ENCODE data around the gene PAX8.

Gene PAX8

GRCh38 chr2:113221846-113222245 is 56.9 kb downstream of the PAX8 start:
- no peak for DNase-seq (ENCODE audit: low read depth, low spot score)

DNA sequence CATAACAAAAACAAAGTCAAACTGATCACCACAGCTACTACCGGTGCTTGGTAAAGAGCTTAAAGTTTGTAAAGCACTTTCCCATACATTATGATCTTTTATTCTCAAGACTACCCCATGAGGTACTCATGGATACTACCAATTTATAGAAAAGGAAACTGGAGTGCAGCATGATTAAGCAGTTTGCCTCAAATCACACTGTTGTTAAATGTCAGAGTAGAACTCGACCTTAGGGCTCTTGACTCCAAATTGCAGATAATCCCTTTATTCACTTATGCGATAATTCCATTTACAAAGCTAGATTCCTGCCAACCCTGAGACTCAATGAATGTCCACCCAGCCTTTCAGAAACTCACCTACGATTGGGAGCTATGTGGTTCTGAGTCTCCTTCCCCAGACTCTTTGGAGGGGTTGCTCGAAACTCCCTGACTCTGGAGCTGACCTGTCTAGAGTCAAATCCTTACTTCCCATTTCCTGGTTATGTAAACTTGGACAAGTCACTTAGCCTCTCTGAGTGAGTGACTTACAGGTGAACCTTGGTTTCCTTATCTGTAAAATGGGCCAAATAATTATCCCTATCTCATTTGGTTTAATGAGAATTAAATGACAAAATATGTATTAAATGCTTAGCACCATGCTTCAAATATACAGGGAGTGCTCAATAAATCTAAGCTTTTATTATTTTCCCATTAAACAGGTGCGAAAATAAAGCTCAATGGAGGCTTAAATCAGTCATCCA is 57.6 kb downstream of the PAX8 start:
- no peak for DNase-seq (ENCODE audit: low read depth, low spot score)

GRCh38 chr2:113219889-113220641 is 58.7 kb downstream of the PAX8 start:
- no peak for DNase-seq (ENCODE audit: low read depth, low spot score)

DNA sequence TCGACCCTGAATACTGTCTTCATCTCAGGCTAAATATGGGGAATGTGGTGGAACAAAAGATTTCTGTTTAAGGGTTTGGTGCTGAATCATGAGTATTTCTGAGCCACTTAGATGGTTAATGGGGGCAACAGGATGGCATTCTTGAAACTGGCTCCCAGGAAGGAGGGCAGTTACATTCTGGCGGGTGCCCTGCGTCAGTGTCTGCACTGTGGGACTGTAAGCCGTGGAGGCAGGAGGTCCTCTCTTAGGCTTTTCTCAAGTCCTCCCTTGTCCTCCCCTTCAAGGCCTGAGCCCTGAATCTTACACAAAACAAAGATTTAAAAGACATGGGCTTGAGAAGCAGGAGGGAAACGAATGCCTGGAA is 59.2 kb downstream of the PAX8 start:
- no peak for DNase-seq (ENCODE audit: low read depth, low spot score)

GRCh38 chr2:113219092-113219441 is 59.7 kb downstream of the PAX8 start:
- no peak for DNase-seq (ENCODE audit: low read depth, low spot score)

GRCh38 chr2:113218283-113219091 is 60.2 kb downstream of the PAX8 start:
- no peak for DNase-seq (ENCODE audit: low read depth, low spot score)

GRCh38 chr2:113217455-113218282 is 61.1 kb downstream of the PAX8 start:
- DNase-seq (ENCODE audit: low read depth, low spot score) = no peak

- DNase-seq (ENCODE audit: low read depth, low spot score) = no peak
These were observed 61.7 kb downstream of the PAX8 start for GRCh38 chr2:113216891-113217454.

DNA sequence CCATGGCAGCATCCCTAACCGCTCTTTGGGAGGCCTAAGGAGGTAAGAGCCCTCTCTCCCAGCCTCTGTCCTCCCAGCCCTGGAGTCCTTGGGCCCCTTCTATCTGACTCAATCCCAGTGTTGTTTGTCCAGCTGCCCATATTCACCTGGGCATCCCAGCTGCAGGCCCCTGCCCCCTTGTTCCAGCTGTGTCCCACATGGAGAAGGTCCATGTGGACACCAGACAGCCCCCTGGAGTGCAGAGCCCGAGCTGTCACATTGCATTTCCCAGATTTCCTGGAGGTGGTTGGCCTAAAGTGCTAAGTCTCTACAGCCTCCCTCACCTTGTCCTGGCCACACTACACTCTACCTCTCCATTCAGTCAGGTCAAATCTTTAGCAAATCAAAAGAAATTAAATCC is 62.4 kb downstream of the PAX8 start:
- DNase-seq (ENCODE audit: low read depth, low spot score) = no peak

- DNase-seq (ENCODE audit: low read depth, low spot score) = no peak
These were observed 63.7 kb downstream of the PAX8 start for GRCh38 chr2:113215056-113215455.

DNA sequence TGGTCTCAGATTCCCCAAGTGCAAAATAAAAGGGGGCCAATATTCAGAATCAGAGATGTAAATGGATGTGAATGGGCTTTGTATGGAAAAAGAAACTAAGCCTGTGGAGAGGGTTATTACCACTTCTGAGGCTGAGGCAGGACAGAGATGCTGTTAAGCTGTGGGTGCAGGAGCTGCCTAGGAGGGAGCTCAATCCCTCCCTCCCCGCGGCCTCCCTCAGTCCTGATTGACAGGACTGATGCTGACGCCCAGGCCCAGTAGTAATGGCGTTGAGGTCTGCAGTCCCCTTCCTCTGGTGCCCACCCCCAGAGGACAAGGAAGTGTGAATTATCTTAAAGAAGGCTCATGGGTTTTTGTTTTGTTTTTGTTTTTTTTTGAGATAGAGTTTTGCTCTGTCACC is 64.6 kb downstream of the PAX8 start:
- DNase-seq (ENCODE audit: low read depth, low spot score) = no peak

GRCh38 chr2:113213061-113213930 is 65.4 kb downstream of the PAX8 start:
- no peak for DNase-seq (ENCODE audit: low read depth, low spot score)

- DNase-seq (ENCODE audit: low read depth, low spot score) = no peak
These were observed 66.3 kb downstream of the PAX8 start for GRCh38 chr2:113212245-113213060.

- no peak for DNase-seq (ENCODE audit: low read depth, low spot score)
These were observed 67.3 kb downstream of the PAX8 start for GRCh38 chr2:113211226-113212105.

DNA sequence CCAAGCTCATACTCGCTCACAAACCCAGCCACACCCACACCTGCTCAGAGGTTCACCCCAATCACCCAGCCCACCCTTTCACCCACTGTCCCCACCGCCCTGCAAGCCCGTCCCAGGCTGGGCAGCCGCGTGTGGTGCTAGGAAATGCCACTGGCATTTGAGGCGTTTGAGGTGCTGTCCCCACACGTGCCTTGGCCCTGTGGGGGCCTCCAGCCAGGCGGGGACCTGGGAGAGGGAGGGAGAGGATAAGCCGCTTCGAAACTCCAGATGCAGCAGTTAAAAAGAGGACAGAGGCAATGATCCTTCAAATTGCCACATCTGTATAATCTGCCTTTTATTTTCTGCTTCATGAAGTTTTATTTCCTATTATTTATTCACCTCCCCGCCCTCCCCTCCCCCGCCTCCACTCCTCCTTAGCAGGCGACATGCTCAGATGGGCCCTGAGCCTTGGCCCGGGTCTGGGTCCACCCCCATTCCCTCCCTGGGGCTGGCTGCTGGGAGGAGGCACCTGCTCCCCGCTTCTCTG is 69.0 kb downstream of the PAX8 start:
- no peak for DNase-seq (ENCODE audit: low read depth, low spot score)

GRCh38 chr2:113209011-113209645 is 69.6 kb downstream of the PAX8 start:
- no peak for DNase-seq (ENCODE audit: low read depth, low spot score)

DNA sequence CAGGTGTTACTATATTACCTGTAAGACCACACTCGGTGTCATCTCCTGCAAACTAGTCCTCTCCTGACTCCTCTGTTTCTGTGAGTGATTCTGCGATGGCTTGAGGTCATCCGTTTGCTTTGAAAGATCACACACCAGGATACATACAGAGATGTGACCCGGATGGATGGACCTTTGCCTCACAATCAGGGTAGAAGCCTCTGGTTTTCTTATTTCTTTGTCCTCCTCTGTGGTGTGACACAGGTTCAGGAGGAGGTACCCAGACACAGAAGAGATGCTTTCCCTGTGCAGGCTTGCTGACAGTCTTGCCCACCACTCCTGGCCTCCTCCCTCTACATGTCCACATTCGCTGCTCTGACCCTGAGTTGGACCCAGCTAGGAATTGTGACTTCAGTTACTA is 70.3 kb downstream of the PAX8 start:
- no peak for DNase-seq (ENCODE audit: low read depth, low spot score)

DNA sequence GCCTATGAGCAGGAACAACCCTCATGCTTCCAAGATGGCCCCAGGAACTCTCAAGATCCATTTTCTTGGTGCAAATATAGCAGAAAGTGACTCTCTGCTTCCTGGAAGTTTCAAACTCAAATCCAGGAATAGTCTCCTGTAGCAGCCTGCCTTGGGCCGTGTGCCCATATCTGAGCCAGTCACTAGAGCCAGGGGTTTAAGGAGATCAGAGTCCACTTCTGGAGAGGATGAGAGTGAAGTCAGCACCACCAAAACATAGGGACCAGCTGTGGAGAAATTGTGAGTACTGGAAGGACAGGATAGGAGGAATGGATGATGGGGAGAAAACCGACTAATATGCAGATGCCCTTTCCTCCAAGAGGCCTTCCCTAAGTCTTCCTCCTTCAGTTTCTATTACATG is 71.7 kb downstream of the PAX8 start:
- DNase-seq (ENCODE audit: low read depth, low spot score) = no peak

All from iPS DF 19.7 (cell line).